OCI-LY3 (cell line): ENCODE results near the gene IGFN1.

ENCODE experiments used
- EZH2phosphoT487 ChIP-seq: fragments of 200-600 bp; shearing (Covaris generic); IDR thresholded peaks from 2 replicates; pipeline ENCODE4 v1.6.1; 2018; ENCODE audit warnings: antibody characterized with exemption, mixed run types, low read depth
- TF ChIP-seq, protein P1 (sequence below): fragments of 200-600, 300-600 bp; sonication (generic); IDR thresholded peaks from 2 replicates; pipeline ENCODE4 v1.5.1; 2014; ENCODE audit warnings: antibody characterized with exemption, low read length, low read depth

DNA sequence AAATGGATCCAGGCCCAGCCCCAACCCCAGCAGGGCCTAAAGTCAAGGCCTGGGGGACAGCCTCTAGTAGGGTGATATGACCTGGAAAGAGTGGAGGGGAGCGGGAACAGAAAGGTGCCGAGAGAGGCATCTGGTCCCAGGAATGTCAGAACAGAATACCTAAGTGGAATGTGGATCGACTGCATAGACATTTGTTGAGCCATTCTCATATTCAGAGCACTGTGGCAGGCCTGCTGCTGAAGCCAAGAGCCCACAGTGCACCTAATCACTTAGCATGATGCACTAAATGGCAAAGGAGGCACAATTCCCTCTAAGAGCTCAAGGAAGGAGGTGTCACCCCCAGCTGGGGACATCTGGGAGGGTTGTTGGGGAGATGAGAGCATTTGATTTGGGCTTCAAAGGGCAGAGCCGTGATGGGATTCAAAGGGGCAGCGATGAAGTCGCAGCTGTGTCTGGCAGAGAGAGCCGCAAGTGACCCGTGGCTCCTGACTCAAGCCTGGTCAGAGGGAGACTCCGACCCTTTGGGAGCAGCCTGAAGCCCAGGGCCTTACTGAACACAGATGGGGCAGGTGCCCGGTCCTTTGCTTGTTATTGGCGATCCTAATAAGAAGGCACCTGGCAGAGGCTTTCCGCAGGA is 84.1 kb downstream of the IGFN1 start:
- TF ChIP-seq, protein P1, sequence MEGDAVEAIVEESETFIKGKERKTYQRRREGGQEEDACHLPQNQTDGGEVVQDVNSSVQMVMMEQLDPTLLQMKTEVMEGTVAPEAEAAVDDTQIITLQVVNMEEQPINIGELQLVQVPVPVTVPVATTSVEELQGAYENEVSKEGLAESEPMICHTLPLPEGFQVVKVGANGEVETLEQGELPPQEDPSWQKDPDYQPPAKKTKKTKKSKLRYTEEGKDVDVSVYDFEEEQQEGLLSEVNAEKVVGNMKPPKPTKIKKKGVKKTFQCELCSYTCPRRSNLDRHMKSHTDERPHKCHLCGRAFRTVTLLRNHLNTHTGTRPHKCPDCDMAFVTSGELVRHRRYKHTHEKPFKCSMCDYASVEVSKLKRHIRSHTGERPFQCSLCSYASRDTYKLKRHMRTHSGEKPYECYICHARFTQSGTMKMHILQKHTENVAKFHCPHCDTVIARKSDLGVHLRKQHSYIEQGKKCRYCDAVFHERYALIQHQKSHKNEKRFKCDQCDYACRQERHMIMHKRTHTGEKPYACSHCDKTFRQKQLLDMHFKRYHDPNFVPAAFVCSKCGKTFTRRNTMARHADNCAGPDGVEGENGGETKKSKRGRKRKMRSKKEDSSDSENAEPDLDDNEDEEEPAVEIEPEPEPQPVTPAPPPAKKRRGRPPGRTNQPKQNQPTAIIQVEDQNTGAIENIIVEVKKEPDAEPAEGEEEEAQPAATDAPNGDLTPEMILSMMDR: no peak
- no peak for TF ChIP-seq EZH2phosphoT487
